ENCODE results near the gene AKNAD1. TPM values are rescaled to one million over a fixed set of nuclear protein-coding genes. Genes with fewer than 3 reads are reported as not detected.

The AKNAD1 gene
- polyA plus RNA-seq, 1 donor from 2014 or later, result not detected

- no peaks in the 10 kb centered on the region for H4K20me1 ChIP-seq (ENCODE audit: insufficient read depth)
- TF ChIP-seq MXI1 (conservative IDR thresholded peaks at IDR 0.05; ENCODE audit: poor library complexity, severe bottlenecking) (no peak), TAF1 (IDR thresholded peaks at IDR 0.05; ENCODE audit: low read depth) (no peak), POLR2AphosphoS5 (IDR thresholded peaks at IDR 0.05) (no peak), REST (IDR thresholded peaks at IDR 0.05; ENCODE audit: borderline replicate concordance) (no peak), EP300 (conservative IDR thresholded peaks at IDR 0.05; ENCODE audit: poor library complexity, severe bottlenecking) (no peak), EZH2 (IDR thresholded peaks at IDR 0.05; ENCODE audit: borderline replicate concordance, insufficient read depth, low read length, poor library complexity, severe bottlenecking) (no peak), RAD21 (conservative IDR thresholded peaks at IDR 0.05) (no peak), SMC3 (conservative IDR thresholded peaks at IDR 0.05; ENCODE audit: poor library complexity) (no peak), CTCF (IDR thresholded peaks at IDR 0.05; ENCODE audit: poor library complexity, severe bottlenecking) (no peak)
- no peaks in the 10 kb centered on the region for H3F3A ChIP-seq (ENCODE audit: insufficient read depth, low read length, poor library complexity, severe bottlenecking)
- H3K36me3 ChIP-seq (ENCODE audit: insufficient read depth, low read length), result no peaks in the 10 kb centered on the region
- H3K79me2 ChIP-seq (replicated peaks; ENCODE audit: insufficient read depth, low read length), result no peaks in the 10 kb centered on the region
- no peaks in the 10 kb centered on the region for H3K9me2 ChIP-seq (ENCODE audit: insufficient read depth, low read length)
- no peaks in the 10 kb centered on the region for H3K9me3 ChIP-seq (ENCODE audit: low read length)
- H2AFZ ChIP-seq (ENCODE audit: low read depth, low read length), result no peak overlapping the region
- no peak overlapping the region for H3K4me2 ChIP-seq (ENCODE audit: low read length)
- no peak overlapping the region for H3K4me3 ChIP-seq (ENCODE audit: low read length)
- H3K27me3 ChIP-seq (ENCODE audit: insufficient read depth, low read depth, low read length), result peaks cover 5% of the 10 kb centered on the region
- no peak overlapping the region for H3K27ac ChIP-seq (ENCODE audit: low read length)
- H3K9ac ChIP-seq (ENCODE audit: low read length), result no peak overlapping the region
Measured at GRCh38 chr1:108878678-108879077, 21.8 kb upstream of the AKNAD1 start.

DNA sequence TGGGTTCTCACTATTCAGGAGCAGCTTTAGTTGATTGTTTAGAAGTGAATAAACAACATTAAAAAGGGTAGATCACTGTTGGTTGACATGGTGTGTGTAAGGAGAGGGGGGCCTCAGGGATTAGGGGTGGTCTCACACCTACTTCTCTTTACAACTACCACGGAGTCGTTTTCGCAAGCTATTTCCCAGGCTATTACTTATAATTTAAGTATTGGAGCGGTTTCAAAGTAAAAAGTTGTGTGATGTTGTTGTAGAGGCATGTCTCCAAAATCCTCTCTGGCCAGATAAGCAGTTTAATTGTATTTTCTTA lies 21.2 kb upstream of the AKNAD1 start:
- no peaks in the 10 kb centered on the region for H3K36me3 ChIP-seq (ENCODE audit: insufficient read depth, low read length)

More for the DNA sequence above, 21.2 kb upstream of the AKNAD1 start:
- Histone ChIP-seq H3K27ac (ENCODE audit: low read length) (no peak overlapping the region), H3K27me3 (ENCODE audit: insufficient read depth, low read depth, low read length) (peaks cover 5% of the 10 kb centered on the region), H3F3A (ENCODE audit: insufficient read depth, low read length, poor library complexity, severe bottlenecking) (no peaks in the 10 kb centered on the region), H4K20me1 (ENCODE audit: insufficient read depth) (no peaks in the 10 kb centered on the region), H3K9ac (ENCODE audit: low read length) (no peak overlapping the region), H3K79me2 (replicated peaks; ENCODE audit: insufficient read depth, low read length) (no peaks in the 10 kb centered on the region), H2AFZ (ENCODE audit: low read depth, low read length) (no peak overlapping the region), H3K4me2 (ENCODE audit: low read length) (no peak overlapping the region), H3K4me3 (ENCODE audit: low read length) (peak overlapping the region; percentile 91), H3K9me3 (ENCODE audit: low read length) (no peaks in the 10 kb centered on the region), H3K9me2 (ENCODE audit: insufficient read depth, low read length) (no peaks in the 10 kb centered on the region)
- TF ChIP-seq MXI1 (conservative IDR thresholded peaks at IDR 0.05; ENCODE audit: poor library complexity, severe bottlenecking), result no peak
